Measurements from ENCODE around the gene TMPRSS5. TPM values are rescaled to one million over a fixed set of nuclear protein-coding genes. Genes with fewer than 3 reads are reported as not detected.

The TMPRSS5 gene
- total RNA-seq = 0.21 and 0.74 TPM in 2 replicates
- polyA plus RNA-seq = 0.96 TPM in 1 of 2 replicates, not detected in the other

- H3K4me1 ChIP-seq (ENCODE audit: low read depth) = no peaks in the 10 kb centered on the region
- H3K36me3 ChIP-seq = no peaks in the 10 kb centered on the region
- DNase-seq (ENCODE audit: low read depth in 1 of 2, low spot score in 1 of 2) = no peak
- no peaks in the 10 kb centered on the region for H3K27me3 ChIP-seq
- no peak for TF ChIP-seq CTCF (IDR thresholded peaks at IDR 0.05; ENCODE audit: low read depth, low read length)
- H3K27ac ChIP-seq = no peak within 1 kb of the TSS
- H3K4me3 ChIP-seq = no peak within 1 kb of the TSS
- no peaks in the 10 kb centered on the region for H3K9me3 ChIP-seq (ENCODE audit: low read depth)
Observed at GRCh38 chr11:113705871-113706655, at the start of gene TMPRSS5. TMPRSS5 (minus strand) TSS chr11:113706308; CDS start chr11:113706224, 84 bp downstream.

GRCh38 chr11:113752932-113753331 is 46.8 kb upstream of the TMPRSS5 start:
- H3K4me3 ChIP-seq = no peak overlapping the region
- TF ChIP-seq CTCF (IDR thresholded peaks at IDR 0.05; ENCODE audit: low read depth, low read length) = no peak
- H3K36me3 ChIP-seq = peaks cover 41% of the 10 kb centered on the region
- DNase-seq (ENCODE audit: low read depth in 1 of 2, low spot score in 1 of 2) = no peak
- H3K4me1 ChIP-seq (ENCODE audit: low read depth) = no peaks in the 10 kb centered on the region
- H3K9me3 ChIP-seq (ENCODE audit: low read depth) = no peaks in the 10 kb centered on the region
- no peaks in the 10 kb centered on the region for H3K27me3 ChIP-seq
- no peak overlapping the region for H3K27ac ChIP-seq

GRCh38 chr11:113736323-113736722 is 30.2 kb upstream of the TMPRSS5 start:
- H3K36me3 ChIP-seq = peaks cover 62% of the 10 kb centered on the region
- H3K4me1 ChIP-seq (ENCODE audit: low read depth) = no peaks in the 10 kb centered on the region
- H3K27me3 ChIP-seq = no peaks in the 10 kb centered on the region
- H3K4me3 ChIP-seq = no peak overlapping the region
- no peak for DNase-seq (ENCODE audit: low read depth in 1 of 2, low spot score in 1 of 2)
- H3K9me3 ChIP-seq (ENCODE audit: low read depth) = no peaks in the 10 kb centered on the region
- TF ChIP-seq CTCF (IDR thresholded peaks at IDR 0.05; ENCODE audit: low read depth, low read length) = no peak
- no peak overlapping the region for H3K27ac ChIP-seq

- no peak for TF ChIP-seq CTCF (IDR thresholded peaks at IDR 0.05; ENCODE audit: low read depth, low read length)
- DNase-seq (ENCODE audit: low read depth in 1 of 2, low spot score in 1 of 2) = peak in 1 of 2 donors; percentile 36
- Histone ChIP-seq H3K27ac (no peak overlapping the region), H3K36me3 (peaks cover 31% of the 10 kb centered on the region), H3K9me3 (ENCODE audit: low read depth) (no peaks in the 10 kb centered on the region), H3K27me3 (no peaks in the 10 kb centered on the region), H3K4me3 (no peak overlapping the region), H3K4me1 (ENCODE audit: low read depth) (no peaks in the 10 kb centered on the region)
Observed at GRCh38 chr11:113732092-113732491, 26.0 kb upstream of the TMPRSS5 start.

GRCh38 chr11:113730887-113731726 is 25.0 kb upstream of the TMPRSS5 start:
- Histone ChIP-seq H3K36me3 (peaks cover 23% of the 10 kb centered on the region), H3K4me1 (ENCODE audit: low read depth) (no peaks in the 10 kb centered on the region), H3K27ac (no peak overlapping the region), H3K9me3 (ENCODE audit: low read depth) (no peaks in the 10 kb centered on the region), H3K4me3 (no peak overlapping the region), H3K27me3 (no peaks in the 10 kb centered on the region)
- peak; percentile 78 to 79 for DNase-seq (ENCODE audit: low read depth in 1 of 2, low spot score in 1 of 2)
- peak; percentile 74 for TF ChIP-seq CTCF (IDR thresholded peaks at IDR 0.05; ENCODE audit: low read depth, low read length)

Measured in cardiac muscle cell (in vitro differentiated cells and primary cell).